LHCN-M2 (cell line): Measurements from ENCODE around the gene LGR6. TPM values are rescaled to one million over a fixed set of nuclear protein-coding genes. Genes with fewer than 3 reads are reported as not detected.
"Not testable (repeated sequence)": the region's sequence is repeated elsewhere in the genome, so short reads cannot be mapped to it uniquely, and the experiment has no call there.

Experiments used
- DNase-seq: peaks from one replicate; pipeline ENCODE4 v3.0.0-alpha.2; 2012; ENCODE audit warnings: low read depth
- total RNA-seq: library from RNA; depleted of rRNA; stranded (reverse); fragments of >200 nt; gene quantifications from 2 replicates; pipeline ENCODE4 v1.2.3, GENCODE V29; 2014

Gene LGR6
- total RNA-seq, 1 experiment from 2014 or later: not detected

- no peak for DNase-seq
Measured at GRCh38 chr1:202323731-202324130, 130.1 kb downstream of the LGR6 start.

DNA sequence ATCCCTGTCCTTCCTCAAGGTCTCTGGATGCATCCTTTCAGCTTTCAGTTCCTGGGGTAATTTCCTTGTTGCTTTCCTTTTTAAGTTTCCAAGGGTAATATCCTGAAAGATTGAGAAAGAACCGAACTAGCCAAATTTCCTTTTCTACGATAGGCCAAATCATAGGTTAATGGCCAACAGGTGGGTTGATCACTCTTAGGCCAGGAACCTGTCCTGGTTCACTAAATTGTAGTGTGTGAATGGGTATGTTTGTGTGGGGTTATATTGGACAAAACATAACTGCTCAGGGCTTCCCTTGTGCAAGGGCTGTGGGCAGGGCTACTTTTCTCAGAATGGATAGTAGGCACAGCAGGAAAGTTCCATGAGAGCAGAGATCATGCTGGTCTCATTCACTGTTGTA is 131.0 kb downstream of the LGR6 start:
- DNase-seq: no peak

GRCh38 chr1:202329891-202330290 is 136.3 kb downstream of the LGR6 start:
- DNase-seq: no peak

- no peak for DNase-seq
Measured at GRCh38 chr1:202333861-202334260, 140.3 kb downstream of the LGR6 start.

- peak; percentile 49 for DNase-seq
Measured at GRCh38 chr1:202343652-202344349, 150.2 kb downstream of the LGR6 start.

- DNase-seq: no peak
Measured at GRCh38 chr1:202348005-202348508, 154.5 kb downstream of the LGR6 start.

DNA sequence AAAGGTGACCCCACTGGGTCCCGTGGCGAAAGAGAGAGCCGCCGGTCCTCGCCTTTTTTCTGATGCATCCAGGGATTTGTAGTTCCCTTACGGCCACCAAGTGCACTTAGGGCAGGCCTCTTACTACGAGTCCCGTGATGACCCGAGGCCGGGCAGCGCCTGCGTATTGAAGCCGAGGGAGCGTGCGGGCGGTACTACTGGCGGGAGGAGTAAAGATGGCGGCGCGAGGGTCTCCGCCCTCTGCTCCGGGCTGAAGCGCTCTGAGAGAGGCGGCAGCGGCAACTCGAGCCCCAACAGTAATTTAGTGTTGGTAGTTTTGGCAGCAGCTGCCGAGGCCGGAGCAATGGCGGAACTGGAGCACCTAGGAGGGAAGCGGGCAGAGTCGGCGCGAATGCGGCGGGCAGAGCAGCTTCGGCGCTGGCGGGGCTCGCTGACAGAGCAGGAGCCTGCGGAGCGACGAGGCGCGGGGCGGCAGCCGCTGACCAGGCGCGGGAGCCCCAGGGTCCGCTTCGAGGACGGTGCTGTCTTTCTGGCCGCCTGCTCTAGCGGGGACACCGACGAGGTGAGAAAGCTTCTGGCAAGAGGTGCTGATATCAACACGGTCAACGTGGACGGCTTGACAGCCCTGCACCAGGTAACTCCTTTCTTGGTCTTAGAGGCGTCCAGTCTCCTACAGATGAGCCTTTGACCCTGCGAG is 155.1 kb downstream of the LGR6 start, which contains the start of gene PPP1R12B:
PPP1R12B (plus strand) TSS at position 191 of the 697 bp plus-strand sequence; CDS start at position 344, 153 bp downstream.
- peak; percentile 99 for DNase-seq

DNA sequence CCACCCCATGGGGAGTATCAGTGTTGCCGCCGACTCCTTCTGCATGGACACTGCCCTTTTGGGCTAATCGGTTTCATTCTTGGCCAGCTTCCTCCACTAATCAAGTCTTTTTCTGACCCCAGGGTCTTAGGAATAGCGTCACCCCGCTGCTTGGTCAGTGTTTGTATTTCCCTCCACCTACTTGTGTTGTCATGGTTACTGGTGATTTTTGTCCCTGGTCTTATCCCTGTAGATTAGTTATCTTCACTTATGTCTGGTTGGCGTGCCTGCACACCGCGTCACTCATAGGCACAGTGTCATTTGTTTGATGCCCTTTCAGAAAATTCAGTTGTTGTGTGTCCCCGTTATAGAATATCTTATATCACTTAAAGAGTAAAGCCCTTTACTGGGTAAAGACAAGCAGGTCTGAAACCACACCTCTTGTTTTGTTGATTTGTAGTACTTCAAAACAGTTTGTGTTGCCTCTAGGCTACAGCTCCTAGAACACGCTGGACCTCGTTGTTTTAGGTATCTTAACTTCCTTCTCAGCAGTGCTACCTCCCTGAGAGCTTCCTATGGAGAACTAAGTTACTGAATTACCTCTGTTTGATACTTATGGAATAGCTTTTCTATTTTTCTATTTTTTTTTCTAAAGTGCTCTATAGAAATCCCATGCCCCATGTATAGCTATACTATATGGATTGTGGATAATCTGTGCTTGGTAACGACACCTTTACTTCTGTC is 155.8 kb downstream of the LGR6 start:
- peak; percentile 73 for DNase-seq

DNA sequence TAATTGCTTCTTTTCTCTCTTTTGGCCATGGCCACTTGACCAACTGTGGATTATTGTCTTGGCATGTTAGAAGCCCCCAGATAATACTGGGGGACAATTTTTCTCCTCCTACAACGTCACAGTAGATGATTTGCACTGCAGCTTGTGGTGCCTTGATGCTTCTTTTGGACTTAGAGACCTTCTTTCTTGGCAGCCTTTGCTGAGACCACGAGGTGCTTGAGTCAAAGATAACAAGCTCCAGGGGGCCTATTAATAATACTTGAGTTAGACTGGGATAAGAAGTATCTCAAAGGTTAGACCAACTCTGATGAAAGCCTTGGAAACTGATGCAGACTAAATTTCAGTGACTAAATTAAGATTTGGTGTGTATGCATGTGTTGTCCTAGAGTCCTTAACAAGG is 158.1 kb downstream of the LGR6 start:
- no peak for DNase-seq

DNA sequence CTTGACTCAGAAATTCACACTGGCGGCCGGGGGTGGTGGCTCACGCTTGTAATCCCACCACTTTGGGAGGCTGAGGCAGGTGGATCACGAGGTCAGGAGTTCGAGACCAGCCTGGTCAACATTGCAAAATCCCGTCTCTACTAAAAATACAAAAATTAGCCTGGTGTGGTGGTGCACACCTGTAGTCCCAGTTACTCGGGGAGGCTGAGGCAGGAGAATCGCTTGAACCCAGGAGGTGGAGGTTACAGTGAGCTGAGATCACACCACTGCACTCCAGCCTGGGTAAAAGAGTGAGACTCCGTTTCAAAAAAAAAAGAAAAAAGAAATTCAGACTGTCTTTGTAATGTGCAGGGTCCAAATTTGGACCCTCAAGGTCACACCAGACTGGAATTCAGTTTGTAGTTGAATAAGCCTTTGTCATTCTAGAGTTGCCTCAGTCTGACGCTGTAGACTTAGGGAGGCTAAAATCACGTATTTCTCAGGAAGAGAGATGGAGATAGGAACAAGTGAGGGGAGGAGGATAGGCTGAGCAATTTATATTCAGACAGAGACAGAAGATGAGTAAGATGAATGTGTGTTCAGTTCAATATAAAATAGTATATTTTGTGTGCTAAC is 159.1 kb downstream of the LGR6 start:
- not testable (repeated sequence) for DNase-seq

GRCh38 chr1:202355944-202356553 is 162.4 kb downstream of the LGR6 start:
- no peak for DNase-seq

DNA sequence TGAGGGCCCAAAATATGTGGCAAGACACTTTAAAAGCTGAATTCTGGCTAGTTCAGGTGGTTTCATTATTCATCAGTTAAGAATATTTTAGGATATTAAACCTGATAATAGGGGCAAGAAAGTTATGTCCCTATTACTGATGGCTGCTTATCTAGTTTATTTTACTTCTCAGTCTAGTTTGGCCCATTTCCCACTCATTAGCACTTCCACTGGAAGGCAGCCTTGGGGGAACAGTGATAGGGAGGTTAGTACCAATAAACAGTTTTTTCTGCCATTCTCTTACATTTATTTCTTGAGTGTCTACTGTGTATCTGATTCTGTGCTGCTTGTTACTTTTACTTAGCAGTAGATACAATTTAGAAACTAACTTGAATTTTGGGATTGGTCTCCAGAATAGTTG is 163.9 kb downstream of the LGR6 start:
- no peak for DNase-seq

DNA sequence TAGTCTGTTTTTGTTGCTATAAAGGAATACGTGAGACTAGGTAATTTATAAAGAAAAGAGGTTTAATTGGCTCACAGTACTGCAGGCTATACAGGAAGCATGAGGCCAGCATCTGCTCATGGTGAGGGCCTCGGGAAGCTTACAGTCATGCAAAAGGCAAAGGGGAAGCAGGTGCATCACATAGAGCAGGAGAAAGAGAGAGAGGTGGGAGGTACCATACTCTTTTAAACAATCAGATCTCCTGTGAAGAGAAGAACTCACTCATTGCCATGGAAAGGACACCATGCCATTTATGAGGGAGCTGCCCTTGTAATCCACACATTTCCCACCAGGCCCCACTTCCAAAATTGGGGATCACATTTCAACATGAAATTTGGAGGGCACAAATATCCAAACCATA is 167.6 kb downstream of the LGR6 start:
- no peak for DNase-seq

- no peak for DNase-seq
Measured at GRCh38 chr1:202361701-202362100, 168.1 kb downstream of the LGR6 start.

DNA sequence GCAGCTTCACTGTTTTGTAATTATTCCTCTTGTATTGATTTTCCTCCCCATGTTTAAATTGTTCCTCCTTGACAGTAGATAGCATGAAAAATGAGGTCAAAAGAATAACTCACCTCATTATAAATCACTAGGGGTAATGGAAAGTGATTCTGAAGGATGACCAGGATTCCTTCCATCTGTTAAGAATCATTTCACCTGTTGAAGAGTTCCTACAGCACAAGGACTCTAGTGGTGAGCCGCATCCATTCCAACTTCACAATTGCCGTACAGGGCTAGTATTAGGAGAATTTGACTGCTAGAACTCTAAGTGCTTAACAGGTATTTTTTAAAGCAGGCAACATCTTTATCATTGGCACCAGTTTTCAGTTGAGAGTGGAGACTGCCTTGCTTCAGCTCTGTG is 168.6 kb downstream of the LGR6 start:
- DNase-seq: no peak

DNA sequence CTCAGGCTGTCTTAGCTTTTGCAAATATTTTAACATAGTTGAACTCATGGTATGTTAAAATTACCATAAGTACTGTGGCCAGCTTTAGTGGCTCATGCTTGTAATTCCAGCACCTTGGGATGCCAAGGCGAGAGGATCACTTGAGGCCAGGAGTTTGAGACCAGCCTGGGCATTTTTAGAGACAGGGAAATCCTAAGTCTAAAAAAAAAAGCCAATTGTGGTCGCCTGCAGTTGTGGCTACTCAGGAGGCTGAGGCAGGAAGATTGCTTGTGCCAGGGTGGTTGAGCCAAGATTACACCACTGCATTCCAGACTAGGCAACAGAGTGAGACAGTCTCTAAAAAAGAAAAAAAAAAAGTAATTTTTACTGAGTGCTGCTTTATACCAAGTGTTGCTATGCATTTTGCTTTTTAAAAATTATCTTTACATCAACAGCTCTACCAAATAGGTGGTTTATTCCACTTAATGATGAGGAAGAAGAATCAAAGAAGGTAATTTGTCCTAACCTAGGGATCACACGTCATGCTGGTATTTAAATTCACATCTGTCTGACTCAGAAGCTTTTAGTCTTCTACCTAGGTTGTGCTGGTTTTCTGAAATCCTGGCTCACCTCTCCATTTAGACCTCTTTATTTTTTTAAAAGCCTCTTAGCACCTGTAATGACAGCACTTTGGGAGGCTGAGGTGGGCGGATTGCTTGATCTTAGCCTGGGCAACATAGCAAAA is 171.7 kb downstream of the LGR6 start:
- DNase-seq: peak; percentile 55

- no peak for DNase-seq
Measured at GRCh38 chr1:202367271-202367670, 173.7 kb downstream of the LGR6 start.
